ENCODE measurements around the gene SREBF1.
A peak's percentile ranks its signal among the peaks of the same experiment; 100 is the strongest.

SREBF1 gene

DNA sequence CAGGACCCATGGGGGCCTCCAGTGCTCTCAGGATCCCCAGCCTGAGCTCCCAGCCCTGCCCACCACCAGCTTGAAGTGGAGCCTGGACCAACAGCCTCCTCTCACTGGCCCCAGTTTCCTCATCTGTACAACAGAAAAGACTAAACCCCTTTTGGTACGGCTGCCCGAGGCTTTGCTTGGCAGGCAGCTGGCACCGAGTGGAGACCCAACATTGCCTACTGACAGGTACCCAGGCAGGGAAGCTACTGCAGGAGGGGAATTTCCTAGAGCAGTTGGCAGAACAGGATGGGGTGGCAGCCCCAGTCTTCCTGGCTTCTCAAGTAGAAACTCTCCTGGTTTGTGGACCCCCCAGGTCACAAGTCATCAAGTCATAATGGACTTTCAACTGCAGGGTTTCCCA, 14.2 kb downstream of the SREBF1 start:
- no peak for DNase-seq

GRCh38 chr17:17822189-17822588, 14.6 kb downstream of the SREBF1 start:
- DNase-seq: no peak

DNA sequence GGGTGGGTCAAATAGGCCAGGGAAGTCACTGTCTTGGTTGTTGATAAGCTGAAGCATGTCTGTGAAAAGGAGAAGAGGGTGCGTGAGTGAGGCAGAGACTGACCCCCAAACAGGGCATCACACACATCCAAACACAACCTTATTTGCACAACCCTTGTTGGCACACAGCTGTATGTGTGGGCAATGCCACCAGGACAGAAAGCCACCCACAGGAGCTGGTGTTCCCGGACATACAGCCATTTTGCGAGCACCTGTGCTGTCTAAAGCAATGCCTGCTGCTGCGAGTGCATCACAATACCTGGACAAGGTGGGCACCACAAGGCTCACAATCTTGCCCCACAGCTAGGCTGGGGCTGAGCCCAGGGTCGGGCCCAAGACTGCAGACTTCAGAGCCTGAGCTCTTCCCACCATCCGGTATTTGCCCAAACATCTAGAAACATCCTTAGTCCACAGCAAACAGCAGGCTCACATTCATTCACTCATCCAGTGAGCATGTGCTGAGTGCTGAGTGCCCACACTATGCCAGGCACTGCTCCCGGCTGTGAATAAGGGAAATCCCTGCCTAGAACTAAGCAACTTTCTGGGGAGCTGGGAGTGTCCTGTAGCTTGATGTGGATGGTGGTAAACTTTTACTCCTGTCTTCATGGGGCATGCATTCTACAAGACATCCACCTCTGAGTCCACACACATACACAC, 16.2 kb downstream of the SREBF1 start:
- no peak for DNase-seq

DNA sequence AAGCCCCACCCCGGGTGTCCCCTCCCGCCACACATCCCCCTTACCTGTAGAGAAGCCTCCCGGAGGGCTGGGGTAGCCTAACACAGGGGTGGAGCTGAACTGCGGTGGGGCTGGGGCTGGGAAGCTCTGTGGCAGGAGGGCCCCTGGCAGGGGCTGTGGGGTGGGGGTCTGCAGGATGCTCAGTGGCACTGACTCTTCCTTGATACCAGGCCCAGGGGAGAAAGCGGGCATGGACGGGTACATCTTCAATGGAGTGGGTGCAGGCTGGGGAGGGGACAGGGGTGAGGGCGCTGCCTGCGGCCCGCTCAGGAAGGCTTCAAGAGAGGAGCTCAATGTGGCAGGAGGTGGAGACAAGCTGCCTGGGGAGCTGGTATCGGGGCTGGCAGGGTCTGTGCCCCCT, 16.7 kb downstream of the SREBF1 start:
- no peak for DNase-seq

GRCh38 chr17:17819561-17819995, 17.2 kb downstream of the SREBF1 start:
- DNase-seq: peak; percentile 33

- no peak for DNase-seq
Observed at GRCh38 chr17:17819111-17819510, 17.7 kb downstream of the SREBF1 start.

GRCh38 chr17:17818088-17818526, 18.7 kb downstream of the SREBF1 start:
- DNase-seq: no peak

DNA sequence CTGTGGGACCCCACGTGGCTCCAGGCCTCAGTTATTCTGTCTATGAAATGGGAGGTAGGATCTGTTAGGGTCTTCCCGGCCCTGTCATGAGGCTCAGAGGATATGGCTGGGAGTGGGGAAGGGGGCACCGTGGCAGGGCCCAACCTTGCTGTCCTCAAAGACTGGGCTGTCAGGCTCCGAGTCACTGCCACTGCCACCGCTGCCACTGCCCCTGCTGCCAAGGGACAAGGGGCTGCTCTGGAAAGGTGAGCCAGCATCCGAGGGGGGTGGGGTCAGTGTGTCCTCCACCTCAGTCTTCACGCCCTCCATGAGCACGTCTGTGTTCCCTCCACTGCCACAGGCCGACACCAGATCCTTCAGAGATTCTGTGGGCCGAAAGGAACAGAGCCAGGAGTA, 19.2 kb downstream of the SREBF1 start:
- DNase-seq: no peak

- DNase-seq: no peak
Observed at GRCh38 chr17:17816831-17817551, 19.8 kb downstream of the SREBF1 start.

GRCh38 chr17:17816240-17816814, 20.5 kb downstream of the SREBF1 start:
- DNase-seq: no peak

GRCh38 chr17:17815436-17816200, 21.2 kb downstream of the SREBF1 start:
- DNase-seq: no peak

- DNase-seq: no peak
Observed at GRCh38 chr17:17815062-17815406, 21.8 kb downstream of the SREBF1 start.

- DNase-seq: no peak
Observed at GRCh38 chr17:17814162-17815061, 22.4 kb downstream of the SREBF1 start.

GRCh38 chr17:17813725-17814095, 23.1 kb downstream of the SREBF1 start:
- DNase-seq: no peak

GRCh38 chr17:17813055-17813724, 23.6 kb downstream of the SREBF1 start:
- DNase-seq: no peak

DNA sequence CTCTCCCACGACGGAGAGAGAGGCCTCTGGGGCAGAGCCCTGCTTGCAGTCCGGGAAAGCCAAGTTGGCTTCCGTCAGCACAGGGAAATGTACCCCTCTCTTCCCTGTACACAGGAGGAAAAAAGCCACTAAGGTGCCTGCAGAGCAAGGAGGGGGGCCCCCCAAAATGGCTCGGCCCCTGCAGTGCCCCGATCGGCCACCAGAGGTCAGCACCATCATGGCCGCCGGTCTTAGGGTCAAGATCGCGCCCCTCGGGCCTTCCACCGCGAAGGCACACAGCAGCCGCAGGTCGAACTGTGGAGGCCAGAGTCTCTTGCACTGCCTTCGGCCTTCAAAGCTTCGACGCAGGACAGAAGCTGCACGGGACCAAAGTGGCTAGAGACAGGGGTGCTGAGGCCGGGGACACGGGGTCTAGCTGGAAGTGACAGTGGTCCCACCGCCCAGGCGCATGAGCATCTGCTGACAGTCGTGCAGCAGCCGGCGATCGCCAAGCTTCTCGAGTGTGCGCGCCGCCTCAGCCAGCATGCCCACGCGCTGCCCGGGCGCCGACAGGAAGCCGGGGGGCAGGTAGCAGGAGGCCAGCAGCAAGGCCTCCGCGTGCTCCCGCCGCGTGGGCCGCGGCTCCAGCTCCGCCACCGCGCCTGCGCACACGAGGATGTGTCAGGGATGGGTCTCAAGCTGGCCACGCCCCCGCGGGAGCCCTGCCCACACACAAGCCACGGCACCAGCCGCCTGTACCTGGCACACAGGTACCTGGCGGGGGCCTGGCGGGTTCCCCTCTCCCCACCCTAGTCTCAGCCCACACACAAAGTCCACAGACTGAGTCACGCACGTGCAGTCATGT, 24.4 kb downstream of the SREBF1 start:
- peak; percentile 57 for DNase-seq

DNA sequence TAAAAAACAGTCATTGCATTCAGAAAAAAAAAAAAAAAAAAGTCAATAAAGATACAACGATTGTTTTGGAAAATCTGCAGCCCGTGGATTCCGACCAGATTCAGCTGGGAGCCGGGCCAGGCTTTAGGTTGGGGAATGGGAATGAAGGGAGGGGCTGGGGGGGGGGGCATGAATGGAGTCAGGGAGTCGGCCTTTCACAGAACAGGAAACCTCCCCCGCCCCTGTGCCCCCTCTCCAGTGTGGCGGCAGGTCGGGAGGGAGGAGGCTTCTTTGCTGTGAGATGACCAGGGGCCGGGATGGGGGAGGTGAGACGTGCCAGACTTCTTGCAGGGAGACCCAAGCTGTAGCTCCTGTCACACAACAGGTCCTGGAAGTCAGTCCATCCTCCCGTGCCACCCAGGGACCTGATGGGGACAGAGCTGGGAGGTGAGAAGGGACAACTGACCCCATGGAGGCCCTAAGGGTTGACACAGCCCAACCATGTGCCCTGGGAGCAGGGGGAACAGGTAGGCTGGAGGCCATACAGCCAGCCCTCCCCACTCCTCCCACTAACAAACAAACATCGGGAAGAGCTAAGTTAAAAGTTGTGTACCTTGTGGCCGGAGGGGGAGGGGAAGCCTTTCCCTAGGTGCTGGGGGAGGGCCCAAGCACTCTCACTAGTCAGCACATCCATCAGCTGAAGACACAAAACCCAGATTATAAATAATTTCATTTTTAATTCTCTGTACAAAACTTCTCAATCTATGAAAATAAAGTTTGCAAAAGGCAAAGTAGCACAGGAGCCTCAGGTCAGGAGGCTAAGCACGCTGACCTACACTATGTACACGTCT, 25.2 kb downstream of the SREBF1 start:
- DNase-seq: no peak

GRCh38 chr17:17810895-17811248, 25.9 kb downstream of the SREBF1 start:
- DNase-seq: no peak

DNA sequence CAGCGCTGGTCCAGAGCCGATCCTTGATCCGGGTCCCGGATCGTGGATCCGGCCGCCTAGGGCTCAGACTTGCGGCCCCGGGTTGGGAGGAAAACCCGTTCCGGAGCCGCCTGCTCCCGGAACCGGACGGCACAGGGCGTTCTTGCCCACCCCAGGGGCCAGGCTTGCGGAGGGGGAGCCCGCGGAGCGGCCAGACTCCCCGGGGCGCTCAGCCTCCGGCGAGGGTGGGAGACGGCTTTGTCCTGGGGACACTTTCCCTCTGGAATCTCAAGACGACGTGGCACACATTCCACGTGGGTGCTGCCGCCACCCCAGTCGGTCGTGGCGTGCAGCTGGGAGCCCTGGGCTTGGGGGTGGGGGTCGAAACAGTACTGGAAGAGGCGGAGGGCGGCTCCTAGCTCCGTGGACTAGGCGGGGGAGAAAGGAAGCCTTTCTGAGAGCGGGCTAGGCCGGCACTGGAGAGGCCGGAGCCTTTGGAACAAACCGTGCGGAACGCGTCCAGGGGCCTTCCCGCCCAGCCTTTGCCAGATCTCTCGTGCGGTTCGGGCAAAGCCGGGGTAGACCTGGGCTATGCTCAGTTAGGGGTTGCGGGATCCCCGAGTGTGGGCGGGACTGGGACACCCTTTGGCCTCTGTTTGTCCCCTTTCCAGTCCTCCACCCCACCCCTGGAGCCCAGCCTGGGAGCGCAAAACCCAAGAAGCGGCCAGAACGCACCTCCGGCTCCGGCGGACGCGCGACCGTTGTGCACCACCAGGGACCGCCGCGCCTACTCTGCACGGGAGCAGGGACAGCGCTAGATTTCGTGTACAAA, 26.5 kb downstream of the SREBF1 start:
- DNase-seq: no peak
